Natural killer cell (primary cell): ENCODE measurements around the gene ELOVL3. TPM values are rescaled to one million over a fixed set of nuclear protein-coding genes. Genes with fewer than 3 reads are reported as not detected.
A peak's percentile ranks its signal among the peaks of the same experiment; 100 is the strongest.
"Not testable (repeated sequence)": the region's sequence is repeated elsewhere in the genome, so short reads cannot be mapped to it uniquely, and the experiment has no call there.

ENCODE experiments used
- ATAC-seq, 3 donors: fragments of 150-1000 bp in 2 of 3; fragments of 200-7000 bp in 1 of 3; cut with Tn5 transposase; 1 replicate in 1 of 3; 2 replicates in 2 of 3; pipeline ENCODE4 v1.10.0; 2021; ENCODE audit warnings: mild to moderate bottlenecking in 2 of 3, moderate library complexity in 2 of 3
- DNase-seq, 2 donors: peaks; one replicate each; pipeline versions ENCODE4 v3.0.0 to v3.0.0-alpha.2; 2013 to 2021; ENCODE audit warnings: mixed read lengths in 1 of 2
- H3K27ac ChIP-seq: one replicate; pipeline ENCODE4 v1.5.1; 2013; ENCODE audit warnings: mild to moderate bottlenecking, low read length
- H3K27me3 ChIP-seq: one replicate; pipeline ENCODE4 v1.6.1; 2013; ENCODE audit warnings: low read length; ENCODE audit not compliant: control insufficient read depth, insufficient read depth
- H3K36me3 ChIP-seq: one replicate; pipeline ENCODE4 v1.6.1; 2013; ENCODE audit warnings: low read length; ENCODE audit not compliant: control insufficient read depth, insufficient read depth
- H3K4me1 ChIP-seq: one replicate; pipeline ENCODE4 v1.6.1; 2013; ENCODE audit warnings: low read length; ENCODE audit not compliant: control insufficient read depth, insufficient read depth
- H3K4me3 ChIP-seq: one replicate; pipeline ENCODE4 v1.5.1; 2013; ENCODE audit warnings: low read length
- H3K9me3 ChIP-seq: one replicate; pipeline ENCODE4 v1.6.1; 2013; ENCODE audit warnings: low read length; ENCODE audit not compliant: control insufficient read depth, insufficient read depth
- H3K27ac Mint-ChIP-seq, 2 donors: one replicate each; pipeline ENCODE4 v1.8.0; 2022; ENCODE audit warnings: mild to moderate bottlenecking in 2 of 2, mixed read lengths in 2 of 2, moderate library complexity in 1 of 2
- H3K27me3 Mint-ChIP-seq, 2 donors: one replicate each; pipeline ENCODE4 v1.8.0; 2022; ENCODE audit warnings: low read depth in 2 of 2, mixed read lengths in 2 of 2
- H3K36me3 Mint-ChIP-seq: one replicate; pipeline ENCODE4 v1.8.0; 2022; ENCODE audit warnings: mixed read lengths
- H3K4me1 Mint-ChIP-seq, 2 donors: one replicate each; pipeline ENCODE4 v1.8.0; 2022; ENCODE audit warnings: mixed read lengths in 2 of 2
- H3K4me3 Mint-ChIP-seq: one replicate; pipeline ENCODE4 v1.8.0; 2022; ENCODE audit warnings: mild to moderate bottlenecking, moderate library complexity, mixed read lengths
- H3K9me3 Mint-ChIP-seq, 2 donors: one replicate each; pipeline ENCODE4 v1.8.0; 2022; ENCODE audit warnings: mixed read lengths in 2 of 2
- CTCF ChIP-seq: fragments of 200-600 bp; IDR thresholded peaks from one replicate; pipeline ENCODE4 v1.8.0; 2022; ENCODE audit warnings: antibody characterized with exemption
- WGBS: methylation state at CpG from one replicate; pipeline ENCODE4 v1.1.7; 2013; ENCODE audit warnings: missing lambda C conversion rate; ENCODE audit not compliant: insufficient coverage; 5-methylcytosine and 5-hydroxymethylcytosine counted together
- intact Hi-C: fragments of 100-400 bp; cut with micrococcal nuclease; formaldehyde crosslinking; loops from one replicate; pipeline ENCODE4 v1.14.2; 2022
- total RNA-seq, 4 donors: library from RNA; stranded (reverse); fragments of 120-200 nt in 1 of 4; gene quantifications; one replicate each; pipeline versions ENCODE4 v1.2.3 to v1.2.4, GENCODE V29; 2013 to 2022

Gene ELOVL3
- total RNA-seq, 3 donors from 2014 or later (not counting 1 experiment from before 2014, with no cell fraction given) = not detected

DNA sequence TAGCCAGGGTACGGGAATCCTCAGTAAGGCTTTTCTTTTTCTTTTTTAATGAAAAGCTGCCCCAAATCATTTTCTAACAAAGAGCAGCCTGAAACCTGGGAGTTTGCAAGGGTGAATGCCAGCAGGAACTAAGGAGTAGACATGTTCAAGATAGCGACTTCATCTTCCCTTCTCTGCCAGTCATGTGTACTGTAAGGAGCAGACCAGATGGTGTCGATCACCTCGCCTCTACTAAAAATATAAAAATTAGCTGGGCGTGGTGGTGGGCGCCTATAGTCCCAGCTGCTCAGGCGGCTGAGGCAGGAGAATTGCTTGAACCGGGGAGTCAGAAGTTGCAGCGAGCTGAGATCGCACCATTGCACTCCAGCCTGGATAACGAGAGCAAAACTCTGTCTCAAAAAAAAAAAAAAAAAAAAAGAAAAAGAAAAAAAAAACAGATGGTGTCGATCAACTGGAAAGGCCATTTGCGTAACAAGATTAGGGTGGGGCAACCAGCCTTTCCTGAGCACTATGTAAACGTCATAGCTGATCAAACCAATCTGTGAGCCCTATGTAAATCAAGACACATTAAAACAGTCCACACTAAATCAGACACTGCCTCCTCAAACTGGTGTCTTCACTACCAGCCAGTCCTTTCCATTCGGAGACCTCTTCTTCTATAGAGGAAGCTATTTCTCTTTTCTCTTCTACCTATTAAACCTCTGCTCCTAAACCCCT is 40.1 kb upstream of the ELOVL3 start:
- Mint-ChIP-seq H3K9me3 (no peaks in the 10 kb centered on the region), H3K4me1 (peaks cover 10% of the 10 kb centered on the region in 2 donors), H3K27me3 (peaks cover 0 to 1% of the 10 kb centered on the region in 2 donors), H3K4me3 (no peak overlapping the region), H3K36me3 (no peaks in the 10 kb centered on the region), H3K27ac (no peak overlapping the region)
- ATAC-seq (no peak), DNase-seq (no peak)
- Histone ChIP-seq H3K9me3 (no peaks in the 10 kb centered on the region), H3K27me3 (no peaks in the 10 kb centered on the region), H3K27ac (no peak overlapping the region), H3K36me3 (no peaks in the 10 kb centered on the region), H3K4me3 (no peak overlapping the region), H3K4me1 (peaks cover 14% of the 10 kb centered on the region)
- 89% methylated on average over 15 of the region's 15 CpGs for WGBS
- intact Hi-C loops = no loop called here
- no peak for TF ChIP-seq CTCF

DNA sequence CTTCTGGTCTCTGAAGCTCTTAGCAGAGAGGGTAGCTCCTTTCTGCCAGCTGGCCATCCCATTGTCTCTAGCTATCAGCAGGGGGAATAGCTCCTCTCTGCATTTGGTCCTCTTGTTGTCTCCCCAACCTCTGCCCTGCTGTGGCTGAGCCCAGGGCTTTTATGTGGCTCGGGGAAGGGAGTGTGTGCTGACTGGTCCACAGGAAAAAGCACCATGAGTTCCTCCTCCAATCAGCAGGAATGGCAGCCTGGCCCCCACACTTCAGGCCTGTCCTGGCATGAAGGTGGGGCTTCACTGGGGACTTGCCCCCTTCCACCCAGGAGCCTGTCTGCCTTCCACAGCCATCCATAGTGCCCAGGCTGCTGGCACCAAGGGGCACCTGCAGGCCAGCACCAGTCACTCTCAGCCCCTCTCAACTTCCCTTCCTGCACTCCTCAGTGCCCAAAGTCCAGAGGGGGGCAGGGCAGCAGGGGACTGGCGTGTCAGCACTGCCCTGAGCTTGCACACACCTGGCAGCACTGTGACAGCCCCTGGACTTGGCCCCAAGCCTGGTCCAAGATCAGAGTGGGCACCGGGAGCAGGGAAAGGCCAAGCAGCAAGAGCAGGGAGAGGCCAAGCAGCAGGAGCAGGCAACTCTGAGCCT is 37.7 kb upstream of the ELOVL3 start:
- Mint-ChIP-seq H3K9me3 (no peaks in the 10 kb centered on the region), H3K27ac (peak overlapping the region in 1 of 2 donors; percentile 87), H3K4me1 (peaks cover 10% of the 10 kb centered on the region in 2 donors), H3K27me3 (no peaks in the 10 kb centered on the region), H3K4me3 (no peak overlapping the region), H3K36me3 (no peaks in the 10 kb centered on the region)
- Histone ChIP-seq H3K27ac (no peak overlapping the region), H3K9me3 (no peaks in the 10 kb centered on the region), H3K4me3 (no peak overlapping the region), H3K27me3 (no peaks in the 10 kb centered on the region), H3K36me3 (no peaks in the 10 kb centered on the region), H3K4me1 (peaks cover 14% of the 10 kb centered on the region)
- no peak for DNase-seq
- ATAC-seq = no peak
- 88% methylated on average over 3 of the region's 3 CpGs for WGBS
- intact Hi-C loops = no loop called here
- TF ChIP-seq CTCF = no peak

GRCh38 chr10:102188941-102189898 is 36.9 kb upstream of the ELOVL3 start:
- H3K4me3 ChIP-seq = not testable (repeated sequence)

GRCh38 chr10:102191956-102192355 is 34.1 kb upstream of the ELOVL3 start:
- Histone ChIP-seq H3K4me3 (no peak overlapping the region), H3K9me3 (no peaks in the 10 kb centered on the region), H3K27me3 (no peaks in the 10 kb centered on the region), H3K4me1 (peaks cover 14% of the 10 kb centered on the region), H3K27ac (no peak overlapping the region), H3K36me3 (no peaks in the 10 kb centered on the region)
- Mint-ChIP-seq H3K27ac (no peak overlapping the region), H3K27me3 (no peaks in the 10 kb centered on the region), H3K9me3 (no peaks in the 10 kb centered on the region), H3K36me3 (no peaks in the 10 kb centered on the region), H3K4me1 (peaks cover 10% of the 10 kb centered on the region in 2 donors), H3K4me3 (no peak overlapping the region)
- no peak for TF ChIP-seq CTCF
- 90% methylated on average over 7 of the region's 7 CpGs for WGBS
- DNase-seq = no peak
- intact Hi-C loops = no loop called here
- no peak for ATAC-seq

More at GRCh38 chr10:102188941-102189898, 36.9 kb upstream of the ELOVL3 start:
- H3K9me3 ChIP-seq, H3K27me3 Mint-ChIP-seq, H3K27me3 ChIP-seq, intact Hi-C loops, H3K36me3 Mint-ChIP-seq, H3K4me1 Mint-ChIP-seq, H3K36me3 ChIP-seq, H3K9me3 Mint-ChIP-seq: not testable (repeated sequence)
- DNase-seq (peak in 1 of 2 donors; percentile 36), ATAC-seq (peak; percentile 54 to 73 (median 69))
- Histone ChIP-seq H3K4me1 (peaks cover 14% of the 10 kb centered on the region), H3K27ac (peak overlapping the region; percentile 14)
- 76% methylated on average over 6 of the region's 7 CpGs for WGBS
- Mint-ChIP-seq H3K27ac (peak overlapping the region; percentile 74 to 87), H3K4me3 (peak overlapping the region; percentile 68)
